Astrocyte of the spinal cord (primary cell): ENCODE measurements around the gene U2SURP.
A peak's percentile ranks its signal among the peaks of the same experiment; 100 is the strongest.
"Not testable (repeated sequence)": the region's sequence is repeated elsewhere in the genome, so short reads cannot be mapped to it uniquely, and the experiment has no call there.

Source experiments
- DNase-seq: peaks from one replicate; pipeline ENCODE4 v3.0.0; 2011; ENCODE audit warnings: low read depth, low spot score
- H3K4me3 ChIP-seq: 2 replicates; pipeline ENCODE4 v1.5.1; 2011; ENCODE audit warnings: low read depth, mild to moderate bottlenecking, low read length, moderate library complexity
- CTCF ChIP-seq: IDR thresholded peaks from 2 replicates; pipeline ENCODE4 v1.5.1; 2012; ENCODE audit warnings: low read depth, mild to moderate bottlenecking, low read length, inconsistent platforms
- in situ Hi-C: cut with HindIII; loops from 2 replicates; pipeline ENCODE4 v1.10.0; 2017; ENCODE audit warnings: low sequenced_read_pairs

Gene U2SURP

DNA sequence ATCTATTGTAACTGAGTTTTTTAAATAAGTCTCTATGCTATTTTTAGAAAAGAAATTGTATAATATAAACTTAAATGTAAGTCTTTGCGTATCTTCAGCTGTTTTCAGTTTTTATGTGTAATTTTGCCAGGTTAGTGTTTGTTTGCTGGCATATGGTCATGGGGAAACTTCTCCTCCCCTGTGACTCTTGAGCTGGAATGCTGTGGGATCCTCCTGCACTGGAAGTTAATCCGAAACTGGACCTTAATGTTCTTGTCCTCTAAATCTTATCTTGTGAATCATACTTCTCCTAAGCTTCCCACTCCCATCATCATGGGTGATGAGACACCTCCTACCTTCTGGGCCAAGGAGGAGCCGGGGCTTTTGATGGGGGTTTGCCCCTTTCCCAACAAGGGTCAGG lies 65.8 kb downstream of the U2SURP start:
- H3K4me3 ChIP-seq, result no peak overlapping the region
- TF ChIP-seq CTCF, result no peak
- no peak for DNase-seq
- in situ Hi-C loops, result no loop called here

DNA sequence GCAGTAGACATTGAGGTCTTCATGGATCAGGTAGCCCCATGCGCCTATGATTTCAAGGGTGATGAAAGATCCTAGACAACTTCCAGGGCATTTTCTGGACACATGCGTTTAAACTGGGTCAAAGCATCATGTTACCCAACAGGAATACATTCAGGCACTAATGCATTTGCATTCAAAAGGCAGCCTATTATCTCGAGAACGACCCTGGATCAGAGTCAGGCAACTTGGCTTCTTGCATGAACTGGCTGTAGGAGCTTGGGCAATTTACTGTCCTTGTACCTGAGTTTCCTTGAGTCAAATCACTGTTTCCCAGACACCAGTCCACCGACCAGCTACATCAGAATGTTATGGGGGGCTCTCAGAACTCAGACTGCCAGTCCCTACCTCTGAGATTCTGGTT lies 66.7 kb downstream of the U2SURP start:
- in situ Hi-C loops, result no loop called here
- no peak for TF ChIP-seq CTCF

GRCh38 chr3:143070977-143071551 lies 69.7 kb downstream of the U2SURP start:
- no peak overlapping the region for H3K4me3 ChIP-seq
- peak; percentile 2 for TF ChIP-seq CTCF
- DNase-seq, result peak; percentile 75
- in situ Hi-C loops, result no loop called here

More for the DNA sequence above, 66.7 kb downstream of the U2SURP start:
- H3K4me3 ChIP-seq, result no peak overlapping the region
- DNase-seq, result no peak

DNA sequence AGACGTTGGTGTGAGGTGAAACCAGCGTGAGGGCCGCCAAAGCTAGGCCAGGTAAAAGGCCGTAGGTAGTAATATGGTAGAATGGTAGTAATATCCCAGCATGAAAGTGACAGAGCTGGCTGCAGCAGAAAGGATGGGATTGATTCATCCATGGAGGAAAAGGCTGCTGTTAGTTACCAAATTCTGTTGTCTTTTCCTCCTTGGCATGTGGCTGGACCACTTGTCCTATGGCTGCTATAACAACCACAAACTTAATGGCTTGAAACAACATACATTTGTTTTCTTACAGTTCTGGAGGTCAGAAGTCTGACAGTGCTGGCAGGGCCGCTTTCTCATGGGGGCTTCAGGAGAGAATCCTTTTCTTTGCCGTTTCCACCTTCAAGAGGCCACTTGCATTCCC lies 70.4 kb downstream of the U2SURP start:
- no peak overlapping the region for H3K4me3 ChIP-seq
- DNase-seq, result no peak
- in situ Hi-C loops, result no loop called here
- TF ChIP-seq CTCF, result no peak

DNA sequence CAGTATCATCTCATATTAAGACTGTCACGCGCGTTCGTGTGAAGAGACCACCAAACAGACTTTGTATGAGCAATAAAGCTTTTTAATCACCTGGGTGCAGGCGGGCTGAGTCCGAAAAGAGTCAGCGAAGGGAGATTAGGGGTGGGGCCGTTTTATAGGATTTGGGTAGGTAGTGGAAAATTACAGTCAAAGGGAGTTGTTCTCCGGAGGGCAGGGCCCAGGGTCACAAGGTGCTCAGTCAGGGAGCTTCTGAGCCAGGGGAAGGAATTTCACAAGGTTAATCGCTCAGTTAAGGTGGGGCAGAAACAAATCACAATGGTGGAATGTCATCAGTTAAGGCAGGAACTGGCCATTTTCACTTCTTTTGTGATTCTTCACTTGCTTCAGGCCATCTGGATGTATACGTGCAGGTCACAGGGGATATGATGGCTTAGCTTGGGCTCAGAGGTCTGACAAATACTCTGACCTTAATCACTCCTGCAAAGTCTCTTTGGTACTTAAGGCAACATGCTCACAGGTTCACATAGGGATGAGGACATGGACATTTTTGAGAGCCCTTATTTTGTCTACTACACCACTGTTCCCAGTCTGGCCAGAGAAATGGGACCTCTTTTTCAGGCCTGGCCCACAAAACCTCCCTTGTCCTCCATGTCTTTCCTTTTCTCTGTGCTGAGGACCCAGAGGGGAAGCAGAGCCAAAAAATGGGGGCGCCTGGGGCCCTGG lies 71.1 kb downstream of the U2SURP start:
- in situ Hi-C loops, H3K4me3 ChIP-seq, DNase-seq: not testable (repeated sequence)

- DNase-seq, H3K4me3 ChIP-seq, in situ Hi-C loops: not testable (repeated sequence)
These were observed 72.2 kb downstream of the U2SURP start for GRCh38 chr3:143073541-143073940.

DNA sequence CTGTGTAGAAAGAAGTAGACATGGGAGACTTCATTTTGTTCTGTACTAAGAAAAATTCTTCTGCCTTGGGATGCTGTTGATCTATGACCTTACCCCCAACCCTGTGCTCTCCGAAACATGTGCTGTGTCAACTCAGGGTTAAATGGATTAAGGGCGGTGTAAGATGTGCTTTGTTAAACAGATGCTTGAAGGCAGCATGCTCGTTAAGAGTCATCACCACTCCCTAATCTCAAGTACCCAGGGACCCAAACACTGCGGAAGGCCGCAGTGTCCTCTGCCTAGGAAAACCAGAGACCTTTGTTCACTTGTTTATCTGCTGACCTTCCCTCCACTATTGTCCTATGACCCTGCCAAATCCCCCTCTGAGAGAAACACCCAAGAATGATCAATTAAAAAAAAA lies 72.6 kb downstream of the U2SURP start:
- in situ Hi-C loops, DNase-seq, H3K4me3 ChIP-seq: not testable (repeated sequence)

DNA sequence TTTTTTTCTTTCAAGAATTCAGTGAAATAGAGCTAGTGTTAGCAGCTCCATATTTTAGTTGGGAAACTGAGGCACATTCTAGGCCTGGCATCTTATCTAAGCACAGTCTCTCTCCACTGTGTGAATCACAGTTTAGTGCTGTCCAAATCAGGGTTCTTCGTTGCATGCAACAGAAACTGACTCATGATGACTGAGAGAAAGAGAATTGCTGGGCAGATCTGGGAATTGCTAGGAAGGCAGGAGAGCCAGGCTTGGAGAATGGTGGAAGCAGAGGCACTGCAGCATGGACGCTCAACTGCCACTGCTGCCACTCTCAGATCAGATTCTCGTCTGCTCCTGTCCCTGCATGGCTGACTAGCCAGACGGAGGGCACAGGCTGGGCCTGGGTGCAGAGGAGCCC lies 77.5 kb downstream of the U2SURP start:
- no peak for TF ChIP-seq CTCF
- in situ Hi-C loops, result no loop called here
- no peak overlapping the region for H3K4me3 ChIP-seq
- DNase-seq, result peak; percentile 19
